Keratinocyte (primary cell): Measurements from ENCODE around the gene PRKCE. TPM values are rescaled to one million over a fixed set of nuclear protein-coding genes. Genes with fewer than 3 reads are reported as not detected.

ENCODE experiments used
- DNase-seq: peaks from one replicate; pipeline ENCODE4 v3.0.0-alpha.2; 2011; ENCODE audit warnings: low read depth, missing footprints, low spot score
- FAIRE-seq: peaks from 2 replicates; lab custom pipeline; 2011; peaks lifted over from hg19 to GRCh38; lab: Jason Lieb, UNC
- H2AFZ ChIP-seq: 2 replicates; pipeline ENCODE4 v1.6.0; 2012; ENCODE audit warnings: low read length, control low read depth, inconsistent platforms; ENCODE audit not compliant: control insufficient read depth
- H3K27ac ChIP-seq: 2 replicates; pipeline ENCODE4 v1.5.1; 2011; ENCODE audit warnings: low read length; ENCODE audit not compliant: control insufficient read depth, insufficient read depth
- H3K27me3 ChIP-seq: 3 replicates; pipeline ENCODE4 v1.6.0; 2011; ENCODE audit warnings: low read length; ENCODE audit not compliant: control insufficient read depth, insufficient read depth; ENCODE audit errors: extremely low read depth
- H3K36me3 ChIP-seq, 2 experiments: 2 replicates in 1 of 2; 3 replicates in 1 of 2; pipeline ENCODE4 v1.5.1; 2011; ENCODE audit warnings: low read length in 2 of 2, mild to moderate bottlenecking in 1 of 2; ENCODE audit not compliant: control insufficient read depth in 2 of 2, insufficient read depth in 2 of 2; ENCODE audit errors: extremely low read depth in 1 of 2
- H3K4me1 ChIP-seq: 3 replicates; pipeline ENCODE4 v1.5.1; 2011; ENCODE audit warnings: low read length; ENCODE audit not compliant: control insufficient read depth, insufficient read depth; ENCODE audit errors: extremely low read depth
- H3K4me2 ChIP-seq: 3 replicates; pipeline ENCODE4 v1.6.0; 2011; ENCODE audit warnings: low read depth, low read length; ENCODE audit not compliant: control insufficient read depth, insufficient read depth; ENCODE audit errors: extremely low read depth
- H3K4me3 ChIP-seq, 3 experiments: fragments of 200-600 bp in 1 of 3; sonication (generic) in 1 of 3; 2 replicates in 2 of 3; 3 replicates in 1 of 3; pipeline ENCODE4 v1.5.1; 2011 to 2016; ENCODE audit warnings: low read length in 3 of 3, mild to moderate bottlenecking in 3 of 3, control low read depth in 2 of 3, inconsistent platforms in 1 of 3, low read depth in 1 of 3, mixed read lengths in 1 of 3, mixed run types in 1 of 3, moderate library complexity in 1 of 3; ENCODE audit not compliant: control insufficient read depth in 2 of 3, insufficient read depth in 2 of 3; ENCODE audit errors: extremely low read depth in 1 of 3
- H3K79me2 ChIP-seq: 2 replicates; pipeline ENCODE4 v1.6.0; 2012; ENCODE audit warnings: low read length; ENCODE audit not compliant: control insufficient read depth, insufficient read depth
- H3K9ac ChIP-seq: 3 replicates; pipeline ENCODE4 v1.6.0; 2011; ENCODE audit warnings: low read length; ENCODE audit not compliant: control insufficient read depth, insufficient read depth; ENCODE audit errors: extremely low read depth
- H3K9me1 ChIP-seq: 3 replicates; pipeline ENCODE4 v1.6.0; 2011; ENCODE audit warnings: low read length; ENCODE audit not compliant: control insufficient read depth, insufficient read depth; ENCODE audit errors: extremely low read depth
- H3K9me3 ChIP-seq: 2 replicates; pipeline ENCODE4 v1.5.1; 2012; ENCODE audit warnings: low read depth, low read length; ENCODE audit not compliant: control insufficient read depth
- H4K20me1 ChIP-seq: 3 replicates; pipeline ENCODE4 v1.6.0; 2011; ENCODE audit warnings: low read length; ENCODE audit not compliant: control insufficient read depth, insufficient read depth; ENCODE audit errors: extremely low read depth
- EZH2 ChIP-seq: IDR thresholded peaks from one replicate; pipeline ENCODE4 v1.6.1; 2012; ENCODE audit warnings: inconsistent platforms, mild to moderate bottlenecking, low read length, moderate library complexity
- dilution Hi-C: fragments of 300-500 bp; cut with MboI; formaldehyde crosslinking; loops from one replicate; pipeline ENCODE4 v1.7.0; 2020; ENCODE audit warnings: low sequenced_read_pairs; ENCODE audit not compliant: extremely low pct_ligation_motif_present
- polyA plus RNA-seq, 5 experiments: library from polyadenylated mRNA; depleted of rRNA in 3 of 5; stranded (reverse) in 3 of 5; stranded (forward) in 1 of 5; unstranded in 1 of 5; fragments of >200 nt; gene quantifications; 1 replicate in 1 of 5; 2 replicates in 3 of 5; 3 replicates in 1 of 5; pipeline versions ENCODE4 v1.2.1 to v1.2.3, GENCODE V29; 2011 to 2012; ENCODE audit warnings: missing spikeins in 2 of 5, low read depth in 1 of 5, low replicate concordance in 1 of 5
- TF ChIP-seq, protein P1 (sequence below), 3 experiments: IDR thresholded peaks in 1 of 3; conservative IDR thresholded peaks in 1 of 3; optimal IDR thresholded peaks in 1 of 3; 2 replicates in 2 of 3; 3 replicates in 1 of 3; pipeline versions ENCODE3 to v1.5.1; 2011; ENCODE audit warnings: low read length in 3 of 3, mild to moderate bottlenecking in 3 of 3, moderate library complexity in 2 of 3, control low read depth in 1 of 3, inconsistent platforms in 1 of 3; ENCODE audit not compliant: insufficient read depth in 2 of 3; ENCODE audit errors: extremely low read depth in 1 of 3

The PRKCE gene
- polyA plus RNA-seq, 1 donor (not counting 4 experiments of a cell fraction or from before 2014, with no cell fraction given): 2.0 TPM

DNA sequence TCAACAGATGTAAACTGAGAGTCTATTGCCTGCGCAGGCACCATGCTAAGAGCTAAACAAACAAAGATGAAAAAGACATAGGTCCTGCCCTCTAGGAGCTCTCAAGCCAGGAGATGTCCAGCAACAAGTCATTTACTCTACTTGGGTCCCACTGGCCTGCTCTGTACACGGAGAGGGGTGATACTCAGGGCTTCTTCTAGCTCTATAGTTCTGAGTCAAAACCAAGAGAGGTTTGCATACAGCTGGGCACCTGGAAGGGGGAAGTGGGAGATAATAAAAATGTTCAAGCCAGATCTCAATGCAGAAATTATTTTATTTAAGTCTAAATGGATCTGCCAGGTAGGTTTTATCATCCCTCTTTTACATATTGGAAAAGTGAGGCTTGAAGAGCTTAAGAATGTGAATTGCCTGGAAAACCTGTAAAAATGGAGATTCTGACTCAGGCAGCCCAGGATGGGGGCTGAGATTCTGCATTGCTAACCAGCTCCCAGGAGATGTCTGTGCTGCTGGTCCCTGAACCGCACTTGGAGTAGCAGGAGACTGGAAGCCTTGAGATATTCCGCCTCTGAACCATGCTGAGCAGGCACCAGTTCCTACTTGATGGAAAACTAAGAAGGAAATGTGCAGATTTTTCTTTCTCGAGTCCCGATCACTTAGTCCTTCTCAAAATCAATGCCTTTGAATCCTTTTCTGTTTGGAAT is 201.1 kb downstream of the PRKCE start:
- Histone ChIP-seq H3K4me1 (peaks cover 33% of the 10 kb centered on the region), H3K9me1 (no peaks in the 10 kb centered on the region), H4K20me1 (no peaks in the 10 kb centered on the region), H3K9me3 (no peaks in the 10 kb centered on the region), H3K36me3 (no peaks in the 10 kb centered on the region), H3K9ac (no peak overlapping the region), H3K79me2 (no peaks in the 10 kb centered on the region), H3K4me2 (no peak overlapping the region), H3K27ac (no peak overlapping the region), H3K4me3 (no peak overlapping the region), H3K27me3 (no peaks in the 10 kb centered on the region), H2AFZ (no peak overlapping the region)
- TF ChIP-seq EZH2: no peak
- TF ChIP-seq, protein P1, sequence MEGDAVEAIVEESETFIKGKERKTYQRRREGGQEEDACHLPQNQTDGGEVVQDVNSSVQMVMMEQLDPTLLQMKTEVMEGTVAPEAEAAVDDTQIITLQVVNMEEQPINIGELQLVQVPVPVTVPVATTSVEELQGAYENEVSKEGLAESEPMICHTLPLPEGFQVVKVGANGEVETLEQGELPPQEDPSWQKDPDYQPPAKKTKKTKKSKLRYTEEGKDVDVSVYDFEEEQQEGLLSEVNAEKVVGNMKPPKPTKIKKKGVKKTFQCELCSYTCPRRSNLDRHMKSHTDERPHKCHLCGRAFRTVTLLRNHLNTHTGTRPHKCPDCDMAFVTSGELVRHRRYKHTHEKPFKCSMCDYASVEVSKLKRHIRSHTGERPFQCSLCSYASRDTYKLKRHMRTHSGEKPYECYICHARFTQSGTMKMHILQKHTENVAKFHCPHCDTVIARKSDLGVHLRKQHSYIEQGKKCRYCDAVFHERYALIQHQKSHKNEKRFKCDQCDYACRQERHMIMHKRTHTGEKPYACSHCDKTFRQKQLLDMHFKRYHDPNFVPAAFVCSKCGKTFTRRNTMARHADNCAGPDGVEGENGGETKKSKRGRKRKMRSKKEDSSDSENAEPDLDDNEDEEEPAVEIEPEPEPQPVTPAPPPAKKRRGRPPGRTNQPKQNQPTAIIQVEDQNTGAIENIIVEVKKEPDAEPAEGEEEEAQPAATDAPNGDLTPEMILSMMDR (optimal IDR thresholded peaks at IDR 0.05 in 1 of 3, IDR thresholded peaks at IDR 0.05 in 1 of 3, conservative IDR thresholded peaks at IDR 0.05 in 1 of 3; ENCODE audit: extremely low read depth in 1 of 3, insufficient read depth in 2 of 3, low read length in 3 of 3): no peak
- DNase-seq (no peak), FAIRE-seq (no peak)
- dilution Hi-C loops: no loop called here

DNA sequence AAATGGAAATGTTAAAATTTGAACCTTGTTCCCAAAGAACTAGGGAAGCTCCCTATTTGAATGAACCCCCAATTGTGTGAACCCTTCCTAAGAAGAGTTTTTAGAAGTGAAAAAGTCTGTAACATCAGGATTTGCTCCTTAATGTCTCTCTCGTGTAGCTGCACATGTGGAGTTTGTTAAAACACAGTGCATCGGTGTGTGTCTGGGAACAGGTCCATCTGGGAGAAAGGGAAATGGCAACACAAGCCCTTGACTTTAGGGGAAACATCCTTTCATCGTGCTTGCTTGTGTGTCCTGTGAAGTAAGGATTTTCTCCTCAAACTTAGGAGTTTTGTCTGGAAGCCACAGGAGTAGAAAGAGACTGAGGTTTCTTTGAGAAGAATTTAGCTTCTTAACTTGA is 203.9 kb downstream of the PRKCE start:
- no peak for TF ChIP-seq EZH2
- TF ChIP-seq, protein P1 (optimal IDR thresholded peaks at IDR 0.05 in 1 of 3, IDR thresholded peaks at IDR 0.05 in 1 of 3, conservative IDR thresholded peaks at IDR 0.05 in 1 of 3; ENCODE audit: extremely low read depth in 1 of 3, insufficient read depth in 2 of 3, low read length in 3 of 3): no peak
- DNase-seq (no peak), FAIRE-seq (no peak)
- H3K36me3 ChIP-seq: no peaks in the 10 kb centered on the region
- H3K27me3 ChIP-seq: no peaks in the 10 kb centered on the region
- no peak overlapping the region for H3K4me3 ChIP-seq
- dilution Hi-C loops: no loop called here
- no peak overlapping the region for H2AFZ ChIP-seq
- H3K9ac ChIP-seq: no peak overlapping the region
- no peak overlapping the region for H3K4me2 ChIP-seq
- H3K27ac ChIP-seq: no peak overlapping the region
- H3K4me1 ChIP-seq: peaks cover 20% of the 10 kb centered on the region
- no peaks in the 10 kb centered on the region for H3K79me2 ChIP-seq
- no peaks in the 10 kb centered on the region for H4K20me1 ChIP-seq
- no peaks in the 10 kb centered on the region for H3K9me1 ChIP-seq
- no peaks in the 10 kb centered on the region for H3K9me3 ChIP-seq
